HCT116 (cell line): ENCODE results near the gene SPTBN1. TPM values are rescaled to one million over a fixed set of nuclear protein-coding genes. Genes with fewer than 3 reads are reported as not detected.

Source experiments
- ATAC-seq: fragments of 200-7000 bp; cut with Tn5 transposase; 2 replicates; pipeline ENCODE4 v1.9.1; 2020; ENCODE audit warnings: mild to moderate bottlenecking, moderate library complexity
- BruUV-seq: library from RNA; stranded (reverse); fragments of 400-500 nt; replicated peaks from 2 replicates; lab custom pipeline; 2021; lab: Mats Ljungman, UMichigan
- CTCF ChIA-PET: fragments of 300-600 bp; sonication (Branson Sonifier 250); formaldehyde crosslinking; loops from one replicate; lab custom pipeline; 2021; ENCODE audit warnings: antibody characterized with exemption; lab: Charles Lee
- POLR2A ChIA-PET: fragments of 300-600, 350-600 bp; sonication (Branson Sonifier 250); formaldehyde crosslinking; loops from one replicate; lab custom pipeline; 2021; ENCODE audit warnings: antibody characterized with exemption; lab: Charles Lee
- RAD21 ChIA-PET, 2 experiments: fragments of 300-600 bp; sonication (Branson Sonifier 250); formaldehyde crosslinking; loops; one replicate each; lab custom pipeline; 2023; ENCODE audit warnings: low total read pairs in 2 of 2; ENCODE audit not compliant: uncharacterized antibody in 2 of 2, unreplicated experiment in 2 of 2, low non-redundant PET in 1 of 2; lab: Charles Lee
- DNase-seq: peaks from one replicate; pipeline ENCODE4 v3.0.0-alpha.2; 2010; ENCODE audit warnings: low read depth, low spot score
- H2AFZ ChIP-seq: fragments of 200-600 bp; shearing (Covaris generic), sonication (generic); 2 replicates; pipeline ENCODE4 v1.6.1; 2017; ENCODE audit warnings: low read depth, mixed run types, mixed read lengths, antibody characterized with exemption, low read length; ENCODE audit not compliant: poor library complexity, severe bottlenecking
- H3K27ac ChIP-seq: 2 replicates; pipeline ENCODE4 v1.5.1; 2012; ENCODE audit warnings: low read depth, low read length
- H3K27me3 ChIP-seq: fragments of 200-600 bp; sonication (generic); 2 replicates; pipeline ENCODE4 v1.6.1; 2016; ENCODE audit warnings: mixed run types, low read length, mixed read lengths; ENCODE audit not compliant: insufficient read depth
- H3K36me3 ChIP-seq, 2 experiments: fragments of 200-500 bp in 1 of 2; fragments of 200-600 bp in 1 of 2; sonication (Bioruptor generic) in 1 of 2; sonication (generic) in 1 of 2; 2 replicates each; pipeline versions ENCODE4 v1.5.1 to v1.6.1; 2014 to 2016; ENCODE audit warnings: low read length in 2 of 2, inconsistent platforms in 1 of 2, mixed read lengths in 1 of 2, mixed run types in 1 of 2; ENCODE audit not compliant: insufficient read depth in 2 of 2, control insufficient read depth in 1 of 2
- H3K4me1 ChIP-seq, 2 experiments: fragments of 200-600 bp in 1 of 2; sonication (generic) in 1 of 2; 2 replicates each; pipeline versions ENCODE4 v1.5.1 to v1.6.1; 2012 to 2017; ENCODE audit warnings: low read length in 2 of 2, inconsistent platforms in 1 of 2, mild to moderate bottlenecking in 1 of 2, mixed read lengths in 1 of 2, mixed run types in 1 of 2, moderate library complexity in 1 of 2; ENCODE audit not compliant: insufficient read depth in 2 of 2, control insufficient read depth in 1 of 2
- H3K4me2 ChIP-seq: fragments of 200-600 bp; sonication (generic); 2 replicates; pipeline ENCODE4 v1.6.1; 2017; ENCODE audit warnings: mixed run types, low read length, mixed read lengths
- H3K4me3 ChIP-seq, 2 experiments: fragments of 200-600 bp in 1 of 2; sonication (generic) in 1 of 2; replicated peaks in 1 of 2; 2 replicates each; pipeline ENCODE4 v1.5.1; 2011 to 2016; ENCODE audit warnings: low read length in 2 of 2, control low read depth in 1 of 2, low read depth in 1 of 2, mild to moderate bottlenecking in 1 of 2, mixed read lengths in 1 of 2, mixed run types in 1 of 2
- H3K79me2 ChIP-seq: fragments of 200-600 bp; sonication (generic); 2 replicates; pipeline ENCODE4 v1.6.1; 2017; ENCODE audit warnings: mild to moderate bottlenecking, mixed run types, low read length, moderate library complexity, mixed read lengths; ENCODE audit not compliant: insufficient read depth
- H3K9ac ChIP-seq: fragments of 200-600 bp; sonication (generic); 2 replicates; pipeline ENCODE4 v1.6.1; 2016; ENCODE audit warnings: low read length, mixed read lengths
- H3K9me2 ChIP-seq: fragments of 200-600 bp; sonication (generic), shearing (Covaris generic); 2 replicates; pipeline ENCODE4 v1.6.1; 2017; ENCODE audit warnings: mixed run types, mild to moderate bottlenecking, moderate library complexity; ENCODE audit not compliant: insufficient read depth
- H3K9me3 ChIP-seq, 2 experiments: fragments of 200-500 bp in 1 of 2; fragments of 200-600 bp in 1 of 2; sonication (Bioruptor generic) in 1 of 2; sonication (generic) in 1 of 2; 2 replicates each; pipeline ENCODE4 v1.6.1; 2014 to 2017; ENCODE audit warnings: low read length in 2 of 2, mixed read lengths in 2 of 2, inconsistent platforms in 1 of 2, low read depth in 1 of 2, mild to moderate bottlenecking in 1 of 2, mixed run types in 1 of 2, moderate library complexity in 1 of 2; ENCODE audit not compliant: control insufficient read depth in 1 of 2, insufficient read depth in 1 of 2
- H4K20me1 ChIP-seq: fragments of 200-600 bp; sonication (generic), shearing (Covaris generic); 2 replicates; pipeline ENCODE4 v1.6.1; 2017; ENCODE audit warnings: mixed run types, mild to moderate bottlenecking, moderate library complexity; ENCODE audit not compliant: insufficient read depth
- ATF3 ChIP-seq: IDR thresholded peaks from 2 replicates; pipeline ENCODE4 v1.6.1; 2012
- CEBPB ChIP-seq: IDR thresholded peaks from 2 replicates; pipeline ENCODE4 v1.6.1; 2012; ENCODE audit warnings: low read depth
- CTCF ChIP-seq, 3 experiments: fragments of 200-600 bp in 1 of 3; sonication (generic) in 1 of 3; IDR thresholded peaks in 2 of 3; conservative IDR thresholded peaks in 1 of 3; 2 replicates each; pipeline ENCODE4 v1.5.1; 2012 to 2017; ENCODE audit warnings: low read depth in 2 of 3, low read length in 2 of 3, antibody characterized with exemption in 1 of 3, borderline replicate concordance in 1 of 3, control low read depth in 1 of 3, mild to moderate bottlenecking in 1 of 3, mixed read lengths in 1 of 3, mixed run types in 1 of 3, moderate library complexity in 1 of 3; ENCODE audit not compliant: insufficient read depth in 1 of 3
- EGR1 ChIP-seq: IDR thresholded peaks from 2 replicates; pipeline ENCODE4 v1.6.1; 2012; ENCODE audit warnings: low read depth
- ELF1 ChIP-seq: IDR thresholded peaks from 2 replicates; pipeline ENCODE4 v1.6.1; 2012; ENCODE audit warnings: low read depth, borderline replicate concordance
- EZH2 ChIP-seq: fragments of 200-600 bp; sonication (generic); IDR thresholded peaks from 2 replicates; pipeline ENCODE4 v1.6.1; 2017; ENCODE audit warnings: antibody characterized with exemption, mixed run types
- FOSL1 ChIP-seq: IDR thresholded peaks from 2 replicates; pipeline ENCODE4 v1.6.1; 2012; ENCODE audit warnings: low read depth
- JUND ChIP-seq: IDR thresholded peaks from 2 replicates; pipeline ENCODE4 v1.6.1; 2012
- MAX ChIP-seq: IDR thresholded peaks from 2 replicates; pipeline ENCODE4 v1.6.1; 2012
- POLR2AphosphoS5 ChIP-seq: IDR thresholded peaks from 2 replicates; pipeline ENCODE4 v1.6.1; 2011; ENCODE audit warnings: mild to moderate bottlenecking, low read depth, low read length, moderate library complexity
- RAD21 ChIP-seq: IDR thresholded peaks from 2 replicates; pipeline ENCODE4 v1.6.1; 2012; ENCODE audit warnings: low read depth, mild to moderate bottlenecking
- SIN3A ChIP-seq: IDR thresholded peaks from 2 replicates; pipeline ENCODE4 v1.6.1; 2012; ENCODE audit warnings: low read depth
- SP1 ChIP-seq: IDR thresholded peaks from 2 replicates; pipeline ENCODE4 v1.6.1; 2012; ENCODE audit warnings: low read depth
- SRF ChIP-seq: IDR thresholded peaks from 2 replicates; pipeline ENCODE4 v1.6.1; 2012; ENCODE audit warnings: low read depth
- TCF7L2 ChIP-seq: IDR thresholded peaks from 2 replicates; pipeline ENCODE4 v1.7.0; 2011; ENCODE audit warnings: borderline replicate concordance, inconsistent platforms; ENCODE audit not compliant: insufficient read depth, insufficient read length; ENCODE audit errors: extremely low read depth
- YY1 ChIP-seq: IDR thresholded peaks from 2 replicates; pipeline ENCODE4 v1.6.1; 2011; ENCODE audit warnings: low read length, low read depth, moderate library complexity, mild to moderate bottlenecking; ENCODE audit not compliant: insufficient replicate concordance; ENCODE audit errors: extremely low read depth
- ZBTB33 ChIP-seq: IDR thresholded peaks from 2 replicates; pipeline ENCODE4 v1.6.1; 2011; ENCODE audit warnings: mild to moderate bottlenecking, low read length, moderate library complexity; ENCODE audit not compliant: insufficient replicate concordance; ENCODE audit errors: extremely low read depth
- ZFX ChIP-seq: fragments of 450-650 bp; IDR thresholded peaks from 2 replicates; pipeline ENCODE4 v1.6.1; 2017
- ZNF274 ChIP-seq: fragments of 200-500 bp; sonication (Bioruptor generic); IDR thresholded peaks from 2 replicates; pipeline ENCODE4 v1.6.1; 2014; ENCODE audit warnings: mild to moderate bottlenecking, low read depth, low read length, inconsistent platforms
- intact Hi-C: fragments of 100-400 bp; cut with micrococcal nuclease; formaldehyde crosslinking; loops from 2 replicates; pipeline ENCODE4 v1.10.0; 2022
- total RNA-seq: library from RNA; stranded (reverse); gene quantifications from one replicate; pipeline ENCODE4 v1.2.1, GENCODE V29; 2021; ENCODE audit not compliant: unreplicated experiment

SPTBN1 gene
- total RNA-seq, 1 experiment from 2014 or later: 84.4 TPM

- RAD21 ChIA-PET: no interaction called here
- H3K4me1 ChIP-seq: no peaks in the 10 kb centered on the region
- H3K9me3 ChIP-seq: no peaks in the 10 kb centered on the region; a peak in 1 of 4 replicates
- H2AFZ ChIP-seq: no peak overlapping the region
- H4K20me1 ChIP-seq: no peaks in the 10 kb centered on the region
- no TSS peak for BruUV-seq
- POLR2A ChIA-PET: no interaction called here
- no peak overlapping the region for H3K4me2 ChIP-seq
- no peak for TF ChIP-seq RAD21
- no peak for TF ChIP-seq SP1
- TF ChIP-seq FOSL1: no peak
- TF ChIP-seq CEBPB: no peak
- no peak for TF ChIP-seq ATF3
- TF ChIP-seq EGR1: no peak
- TF ChIP-seq POLR2AphosphoS5: no peak
- TF ChIP-seq YY1: no peak
- no peak for TF ChIP-seq ZBTB33
- no peak for TF ChIP-seq CTCF (IDR thresholded peaks at IDR 0.05 in 2 of 3, conservative IDR thresholded peaks at IDR 0.05 in 1 of 3; ENCODE audit: borderline replicate concordance in 1 of 3, insufficient read depth in 1 of 3, low read depth in 2 of 3, low read length in 2 of 3)
- no peak for TF ChIP-seq TCF7L2
- no peak for TF ChIP-seq EZH2
- TF ChIP-seq SRF: no peak
- no peak for TF ChIP-seq JUND
- TF ChIP-seq ZNF274: no peak
- no peak for TF ChIP-seq ELF1
- no peak for TF ChIP-seq SIN3A
- no peak for TF ChIP-seq MAX
- no peak for TF ChIP-seq ZFX
- intact Hi-C loops: no loop called here
- ATAC-seq (no peak), DNase-seq (no peak)
- CTCF ChIA-PET: no interaction called here
- no peaks in the 10 kb centered on the region for H3K9me2 ChIP-seq
- no peak overlapping the region for H3K27ac ChIP-seq
- no peak overlapping the region for H3K4me3 ChIP-seq
- H3K27me3 ChIP-seq: no peaks in the 10 kb centered on the region
- H3K79me2 ChIP-seq: no peaks in the 10 kb centered on the region
- no peaks in the 10 kb centered on the region for H3K36me3 ChIP-seq
- no peak overlapping the region for H3K9ac ChIP-seq
Observed at GRCh38 chr2:54510916-54511315, 54.8 kb downstream of the SPTBN1 start.
